ENCODE data around the gene RSU1.

The RSU1 gene

DNA sequence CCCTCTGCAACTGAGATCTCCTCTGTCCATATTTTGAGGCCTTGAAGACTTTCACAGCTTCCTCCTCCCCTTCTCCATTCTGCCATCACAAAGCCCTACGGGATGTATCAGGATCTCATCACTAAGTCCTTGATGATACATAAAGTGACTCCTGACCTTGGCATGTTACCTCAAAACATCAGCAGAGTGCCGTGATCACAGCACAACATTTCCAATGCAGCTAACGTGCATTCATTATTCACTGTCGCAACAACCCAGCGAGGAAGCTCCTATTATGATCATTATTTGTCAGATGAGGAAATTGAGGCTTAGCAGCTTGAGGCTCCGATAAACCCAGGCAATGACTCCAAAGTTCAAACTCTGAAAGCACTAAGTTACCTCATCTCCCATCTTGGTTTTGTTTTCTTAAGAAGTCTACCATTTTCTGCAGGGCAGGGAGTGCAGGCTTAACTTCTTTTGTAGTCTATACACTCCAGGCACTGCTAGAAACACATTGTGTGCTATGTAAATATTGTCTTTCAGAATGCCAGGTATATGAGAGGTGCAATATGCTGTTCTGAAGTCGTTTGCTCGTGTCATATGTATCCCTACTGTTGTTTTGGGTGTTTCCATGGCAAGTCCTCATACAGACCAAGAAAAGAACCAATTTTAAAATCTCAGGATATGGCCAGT is 215.0 kb downstream of the RSU1 start:
- in situ Hi-C loops (cut with HindIII; ENCODE audit: low sequenced_read_pairs), result no loop called here
- TF ChIP-seq CTCF (IDR thresholded peaks at IDR 0.05; ENCODE audit: low read depth, low read length, missing control alignments), result no peak
- no peak for DNase-seq (ENCODE audit: low read depth)
- H3K4me3 ChIP-seq (ENCODE audit: low read depth, low read length), result no peak overlapping the region

DNA sequence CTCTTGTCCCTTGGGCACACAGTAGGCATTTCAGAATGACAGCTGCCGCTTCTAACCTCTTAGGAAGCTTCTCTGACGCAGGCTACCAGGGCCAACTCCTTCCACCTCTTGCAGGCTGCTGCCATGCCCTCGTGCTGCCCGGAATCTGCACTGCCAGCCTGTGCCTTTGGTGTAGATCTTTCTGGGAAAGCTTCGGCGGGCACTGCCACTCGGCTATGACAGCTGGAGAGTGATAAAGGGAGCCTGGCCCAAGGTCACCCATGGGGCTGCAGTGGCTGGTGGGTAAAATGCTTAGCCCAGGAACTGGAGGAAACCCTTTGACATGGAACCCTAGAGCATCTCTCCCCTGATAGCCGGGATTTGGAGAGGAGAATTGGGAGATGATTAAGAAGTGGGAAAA is 217.6 kb downstream of the RSU1 start:
- in situ Hi-C loops (cut with HindIII; ENCODE audit: low sequenced_read_pairs), result no loop called here
- no peak for TF ChIP-seq CTCF (IDR thresholded peaks at IDR 0.05; ENCODE audit: low read depth, low read length, missing control alignments)
- no peak overlapping the region for H3K4me3 ChIP-seq (ENCODE audit: low read depth, low read length)
- DNase-seq (ENCODE audit: low read depth), result no peak

- no peak for DNase-seq (ENCODE audit: low read depth)
- TF ChIP-seq CTCF (IDR thresholded peaks at IDR 0.05; ENCODE audit: low read depth, low read length, missing control alignments), result no peak
- in situ Hi-C loops (cut with HindIII; ENCODE audit: low sequenced_read_pairs), result no loop called here
- no peak overlapping the region for H3K4me3 ChIP-seq (ENCODE audit: low read depth, low read length)
Observed at GRCh38 chr10:16597656-16598055, 219.6 kb downstream of the RSU1 start.

- no peak for TF ChIP-seq CTCF (IDR thresholded peaks at IDR 0.05; ENCODE audit: low read depth, low read length, missing control alignments)
- no peak overlapping the region for H3K4me3 ChIP-seq (ENCODE audit: low read depth, low read length)
- in situ Hi-C loops (cut with HindIII; ENCODE audit: low sequenced_read_pairs), result no loop called here
- no peak for DNase-seq (ENCODE audit: low read depth)
Observed at GRCh38 chr10:16592378-16592777, 224.8 kb downstream of the RSU1 start.

GRCh38 chr10:16586358-16587138 is 230.7 kb downstream of the RSU1 start:
- H3K4me3 ChIP-seq (ENCODE audit: low read depth, low read length), result no peak overlapping the region
- in situ Hi-C loops (cut with HindIII; ENCODE audit: low sequenced_read_pairs), result no loop called here
- DNase-seq (ENCODE audit: low read depth), result no peak
- no peak for TF ChIP-seq CTCF (IDR thresholded peaks at IDR 0.05; ENCODE audit: low read depth, low read length, missing control alignments)

- no peak for DNase-seq (ENCODE audit: low read depth)
- no peak for TF ChIP-seq CTCF (IDR thresholded peaks at IDR 0.05; ENCODE audit: low read depth, low read length, missing control alignments)
- in situ Hi-C loops (cut with HindIII; ENCODE audit: low sequenced_read_pairs), result no loop called here
- no peak overlapping the region for H3K4me3 ChIP-seq (ENCODE audit: low read depth, low read length)
Observed at GRCh38 chr10:16585103-16585502, 232.1 kb downstream of the RSU1 start.

Data from astrocyte of the cerebellum (primary cell).